T-helper 1 cell treated with Interleukin-12 subunit alpha and Interleukin-12 subunit beta and Interleukin-4 antibody, amounts not matched to agents 30 ng/mL and 1 ng/mL, for 36 hours (primary cell): ENCODE results near the gene CDY1B. TPM values are rescaled to one million over a fixed set of nuclear protein-coding genes. Genes with fewer than 3 reads are reported as not detected.
"Not testable (repeated sequence)": the region's sequence is repeated elsewhere in the genome, so short reads cannot be mapped to it uniquely, and the experiment has no call there.

Source experiments
- intact Hi-C: fragments of 100-400 bp; cut with micrococcal nuclease; formaldehyde crosslinking; loops from one replicate; pipeline ENCODE4 v1.15.1; 2024
- total RNA-seq: library from RNA; stranded (reverse); gene quantifications from 2 replicates; pipeline ENCODE4 v1.2.3, GENCODE V29; 2022

The CDY1B gene, protein sequence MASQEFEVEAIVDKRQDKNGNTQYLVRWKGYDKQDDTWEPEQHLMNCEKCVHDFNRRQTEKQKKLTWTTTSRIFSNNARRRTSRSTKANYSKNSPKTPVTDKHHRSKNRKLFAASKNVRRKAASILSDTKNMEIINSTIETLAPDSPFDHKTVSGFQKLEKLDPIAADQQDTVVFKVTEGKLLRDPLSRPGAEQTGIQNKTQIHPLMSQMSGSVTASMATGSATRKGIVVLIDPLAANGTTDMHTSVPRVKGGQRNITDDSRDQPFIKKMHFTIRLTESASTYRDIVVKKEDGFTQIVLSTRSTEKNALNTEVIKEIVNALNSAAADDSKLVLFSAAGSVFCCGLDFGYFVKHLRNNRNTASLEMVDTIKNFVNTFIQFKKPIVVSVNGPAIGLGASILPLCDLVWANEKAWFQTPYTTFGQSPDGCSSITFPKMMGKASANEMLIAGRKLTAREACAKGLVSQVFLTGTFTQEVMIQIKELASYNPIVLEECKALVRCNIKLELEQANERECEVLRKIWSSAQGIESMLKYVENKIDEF
- not detected in 2 replicates for total RNA-seq

DNA sequence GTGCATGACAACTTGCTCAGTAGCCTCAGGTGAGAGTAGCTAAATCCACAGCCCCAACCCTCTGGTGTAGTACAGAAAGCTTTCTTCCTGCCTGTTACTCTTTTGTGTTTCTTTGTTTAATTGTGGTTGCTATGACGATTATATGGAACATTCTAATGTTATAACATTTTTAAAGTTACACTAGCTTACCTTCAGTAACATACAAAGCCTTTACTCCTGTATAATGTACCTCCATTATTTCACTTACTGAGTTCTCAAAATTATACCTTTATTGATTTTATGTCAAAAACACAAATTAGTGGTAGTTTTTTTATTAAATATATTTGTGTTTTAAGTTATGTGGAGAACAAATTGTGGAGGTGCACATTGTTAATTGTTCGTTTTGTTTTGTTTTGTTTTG, at the start of gene CDY1B:
CDY1B (minus strand) TSS at position 101 of the 400 bp plus-strand sequence. CDS start 331 bp downstream, outside the sequence.
- intact Hi-C loops: not testable (repeated sequence)

DNA sequence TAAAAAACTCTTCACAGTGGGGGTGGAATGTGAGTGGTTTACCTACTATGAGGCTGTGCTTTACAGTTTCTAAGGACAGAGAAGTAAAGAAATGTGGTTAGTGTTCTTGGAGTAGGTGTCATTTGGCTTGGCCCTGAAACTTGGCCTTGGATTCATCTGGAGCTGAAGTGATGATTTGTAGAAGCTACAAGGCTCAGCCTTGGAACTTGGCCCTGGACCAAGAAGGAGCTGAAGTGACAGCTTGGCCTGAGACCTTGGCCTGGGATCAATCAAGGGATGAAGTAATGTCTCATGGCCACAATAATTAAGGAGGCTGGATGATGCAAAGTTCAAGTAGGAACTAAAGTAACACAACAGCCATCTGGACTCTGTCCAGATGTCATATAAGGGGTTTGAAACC, 1.7 kb upstream of the CDY1B start:
- intact Hi-C loops: not testable (repeated sequence)

DNA sequence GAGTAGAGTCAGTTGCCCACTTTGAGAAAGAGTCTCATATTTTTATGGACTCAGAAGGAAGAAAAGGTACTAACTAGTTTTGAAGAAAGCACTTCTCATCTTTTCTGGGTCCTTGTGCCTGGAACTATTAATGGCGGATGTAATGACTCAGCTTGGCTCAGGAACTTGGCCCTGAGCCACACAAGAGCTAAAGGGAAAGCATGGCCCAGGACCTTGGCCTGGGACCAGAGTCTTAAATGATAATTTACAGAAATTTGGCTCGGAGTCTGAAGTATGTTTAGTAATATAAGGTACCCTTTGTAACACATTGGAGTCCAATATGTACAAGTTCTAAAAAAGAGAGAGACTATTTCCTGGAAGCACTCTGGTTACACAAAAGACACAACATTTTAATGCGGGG, 4.6 kb downstream of the CDY1B start:
- intact Hi-C loops: not testable (repeated sequence)

- intact Hi-C loops: not testable (repeated sequence)
These were observed 8.7 kb downstream of the CDY1B start for GRCh38 chrY:24039008-24039718.

GRCh38 chrY:24026212-24027103, 21.4 kb downstream of the CDY1B start:
- intact Hi-C loops: not testable (repeated sequence)
